GM21786 (cell line): ENCODE data around the gene ARL4A.

Experiments used
- ATAC-seq: cut with Tn5 transposase; IDR thresholded peaks from one replicate; pipeline ENCODE4 v1.9.1; 2021; ENCODE audit not compliant: unreplicated experiment

The ARL4A gene

DNA sequence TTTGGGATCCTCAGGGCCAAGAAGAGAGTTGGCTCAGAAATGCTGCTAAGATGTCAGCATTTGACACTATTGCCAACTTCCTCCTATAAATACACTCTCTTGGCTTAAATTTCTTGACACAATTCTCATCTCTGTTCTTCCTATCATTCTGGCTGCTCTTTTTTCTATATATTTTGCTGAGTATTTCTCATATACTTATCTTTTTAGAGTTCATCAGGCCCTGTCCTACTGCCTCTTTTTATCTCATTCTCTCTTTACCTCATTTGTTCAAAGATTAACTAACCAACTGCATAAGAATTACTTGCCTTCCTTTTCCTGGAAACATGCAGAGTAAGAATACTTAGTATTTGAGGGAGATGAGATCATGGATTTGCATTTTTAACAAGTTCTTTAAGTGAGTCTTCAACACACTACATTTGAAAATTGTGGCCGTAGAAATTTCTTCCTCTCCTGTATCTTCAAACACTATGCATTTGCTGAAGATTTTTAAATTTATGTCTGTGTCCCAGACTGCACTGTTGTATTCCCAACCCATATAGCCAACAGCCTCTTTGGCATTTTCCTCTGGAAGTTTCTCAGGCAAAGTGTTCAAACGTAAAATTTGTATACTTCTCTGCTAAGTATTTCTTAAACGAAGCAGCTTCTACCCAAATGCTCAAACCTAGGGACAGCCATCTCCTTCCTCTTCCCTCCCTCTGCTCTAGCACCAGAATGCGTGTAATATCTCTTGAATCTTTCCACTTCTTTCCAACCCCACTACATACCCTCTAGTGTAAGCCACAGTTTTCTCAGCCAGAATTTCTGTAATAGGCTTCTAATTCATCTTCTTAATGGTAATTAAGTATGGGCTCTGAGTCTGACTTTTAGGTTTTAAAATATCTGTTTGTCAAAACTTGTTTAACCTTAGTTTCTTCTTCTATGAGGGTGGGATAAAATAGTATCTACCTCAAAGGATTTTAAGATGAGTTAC lies 35.5 kb downstream of the ARL4A start:
- no peak for ATAC-seq

DNA sequence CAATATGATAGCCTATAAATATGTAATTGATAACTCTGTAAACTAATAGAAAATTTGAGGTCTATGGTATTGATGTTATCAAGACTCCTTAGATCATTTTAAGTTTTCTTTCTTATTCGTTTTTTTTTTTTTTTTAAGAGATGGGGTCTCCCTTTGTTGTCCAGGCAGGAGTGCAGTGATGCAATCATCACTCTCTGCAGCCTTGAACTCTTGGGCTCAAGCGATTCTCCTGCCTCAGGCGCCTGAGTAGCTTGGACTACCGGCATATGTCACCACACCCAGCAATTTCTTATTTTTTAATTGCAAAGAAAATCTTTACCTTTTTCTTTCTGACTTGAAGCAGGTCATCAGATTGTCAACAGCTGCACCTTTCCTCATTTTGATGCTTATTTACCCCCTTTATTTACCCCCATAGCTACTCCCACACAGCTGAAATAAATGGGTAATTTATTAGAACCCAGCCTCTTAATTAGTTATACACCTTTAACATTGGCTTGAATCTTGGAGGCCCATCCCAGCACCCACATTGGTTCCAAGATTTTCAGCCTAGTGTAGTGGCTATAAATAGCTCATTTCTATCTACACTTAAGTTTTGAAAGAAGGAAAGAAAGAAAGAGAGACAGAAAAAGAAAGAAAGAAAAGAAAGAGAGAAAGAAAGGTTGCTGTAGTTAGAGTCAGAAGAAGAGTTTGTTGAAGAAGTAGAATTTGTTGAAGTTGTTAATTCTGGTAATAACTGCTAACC lies 38.3 kb downstream of the ARL4A start:
- no peak for ATAC-seq

GRCh38 chr7:12726908-12727307 lies 39.5 kb downstream of the ARL4A start:
- ATAC-seq: no peak

GRCh38 chr7:12727455-12728191 lies 40.2 kb downstream of the ARL4A start:
- ATAC-seq: no peak

DNA sequence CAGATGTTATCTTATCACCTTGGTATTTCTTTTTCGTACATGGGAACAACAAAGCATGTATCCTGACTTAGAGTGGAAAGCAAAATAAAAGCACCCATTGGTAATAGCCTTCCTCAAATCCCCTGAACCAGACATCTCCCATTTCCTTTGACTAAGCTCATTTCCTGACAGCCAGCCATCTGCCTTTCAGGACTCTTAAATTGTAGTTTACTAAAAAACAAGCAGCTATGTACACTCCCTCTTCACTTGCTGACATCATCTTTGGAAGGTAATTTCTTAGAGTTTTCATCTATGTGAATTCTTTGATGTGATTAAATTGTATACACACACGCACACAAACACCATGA lies 40.7 kb downstream of the ARL4A start:
- no peak for ATAC-seq

DNA sequence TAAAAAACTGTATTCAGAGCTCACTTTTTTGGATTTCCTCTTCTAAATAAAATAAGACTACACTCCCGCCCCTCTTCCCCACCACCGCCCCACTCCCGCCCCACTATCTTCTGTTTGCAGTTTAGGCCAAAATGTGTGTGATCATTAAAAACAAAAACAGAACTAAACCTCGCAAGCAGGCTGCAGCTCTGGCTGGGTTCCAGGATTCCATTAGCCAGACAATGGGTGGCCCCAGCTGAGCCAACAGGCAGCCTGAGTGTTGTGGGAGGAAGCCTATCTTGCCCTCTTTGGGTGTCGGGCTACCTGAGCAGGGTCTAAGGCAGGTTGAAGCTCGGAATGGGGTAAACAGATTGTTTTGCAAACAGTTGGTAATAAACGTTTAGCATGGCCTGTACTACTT lies 41.7 kb downstream of the ARL4A start:
- ATAC-seq: no peak

DNA sequence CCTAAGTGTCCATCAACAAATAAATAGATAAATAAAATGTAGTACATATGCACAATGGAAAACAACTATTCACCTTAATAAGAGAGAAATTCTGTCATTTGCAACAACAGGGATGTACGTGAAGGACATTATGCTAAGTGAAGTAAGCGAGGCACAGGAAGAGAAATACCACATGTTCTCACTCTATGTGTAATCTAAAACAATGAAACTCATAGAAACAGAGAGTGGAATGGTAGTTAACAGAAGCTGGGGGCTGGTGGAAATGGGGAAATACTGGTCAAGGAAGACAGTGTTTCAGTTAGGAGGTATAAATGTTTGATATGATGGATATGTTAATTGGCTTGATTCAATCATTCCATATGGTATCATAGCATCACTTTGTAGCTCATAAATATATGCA lies 43.1 kb downstream of the ARL4A start:
- ATAC-seq: no peak

GRCh38 chr7:12731214-12731656 lies 43.8 kb downstream of the ARL4A start:
- no peak for ATAC-seq

GRCh38 chr7:12731775-12732174 lies 44.3 kb downstream of the ARL4A start:
- no peak for ATAC-seq

DNA sequence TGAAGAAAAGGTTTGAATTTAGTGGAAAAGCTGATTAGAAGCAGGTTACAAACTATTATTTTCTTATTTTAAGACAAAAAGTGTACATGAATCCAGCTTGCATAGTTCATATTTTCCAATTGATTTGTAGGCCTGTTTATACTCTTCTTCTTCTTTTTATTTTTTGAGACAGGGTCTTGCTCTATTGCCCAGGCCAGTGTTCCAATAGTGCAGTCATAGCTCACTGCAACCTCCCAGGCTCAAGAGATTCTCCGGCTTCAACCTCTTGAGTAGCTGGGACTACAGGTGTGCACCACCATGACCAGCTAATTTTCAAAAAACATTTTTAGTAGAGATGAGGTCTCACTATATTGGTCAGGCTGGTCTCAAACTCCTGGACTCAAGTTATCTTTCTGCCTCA lies 45.0 kb downstream of the ARL4A start:
- ATAC-seq: no peak

DNA sequence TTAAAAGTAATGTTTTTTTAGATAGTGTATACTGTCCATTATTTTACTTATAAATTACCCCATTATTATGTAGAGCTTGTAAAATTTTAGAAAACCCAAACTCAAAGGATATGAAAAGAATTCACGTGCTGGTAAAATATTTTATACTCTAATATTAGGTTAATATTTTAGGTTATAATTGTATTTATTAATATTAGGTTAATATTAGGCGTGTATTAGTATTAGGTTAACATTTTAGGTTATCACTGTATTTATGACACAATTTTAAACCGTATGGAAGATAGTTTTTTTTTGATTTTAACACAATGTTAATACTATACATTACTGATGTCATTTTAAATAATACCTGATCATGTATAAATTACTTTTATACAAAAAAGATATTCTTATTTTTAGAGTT lies 48.5 kb downstream of the ARL4A start:
- no peak for ATAC-seq

GRCh38 chr7:12737373-12737772 lies 49.9 kb downstream of the ARL4A start:
- ATAC-seq: no peak

DNA sequence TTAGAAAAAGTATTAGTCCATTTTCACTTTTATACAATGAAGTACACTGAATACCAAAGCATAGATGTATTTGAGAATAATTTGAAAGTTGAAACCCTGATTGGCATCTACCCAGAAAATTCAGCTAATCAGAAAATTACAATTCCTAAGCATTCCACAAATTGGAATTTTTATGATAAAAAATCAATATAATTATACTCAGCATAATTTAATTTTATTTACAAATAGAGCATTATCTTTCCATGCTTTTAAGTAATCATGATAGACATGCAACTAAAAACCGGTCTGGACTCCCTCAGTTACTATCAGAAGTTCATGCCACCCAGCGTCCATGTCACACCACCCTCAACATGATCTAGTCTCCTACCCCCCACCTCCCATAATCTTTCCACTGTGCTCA lies 50.4 kb downstream of the ARL4A start:
- ATAC-seq: no peak

- no peak for ATAC-seq
Observed at GRCh38 chr7:12738665-12739064, 51.2 kb downstream of the ARL4A start.
